ENCODE data around the gene PPP1R26.

PPP1R26 gene

DNA sequence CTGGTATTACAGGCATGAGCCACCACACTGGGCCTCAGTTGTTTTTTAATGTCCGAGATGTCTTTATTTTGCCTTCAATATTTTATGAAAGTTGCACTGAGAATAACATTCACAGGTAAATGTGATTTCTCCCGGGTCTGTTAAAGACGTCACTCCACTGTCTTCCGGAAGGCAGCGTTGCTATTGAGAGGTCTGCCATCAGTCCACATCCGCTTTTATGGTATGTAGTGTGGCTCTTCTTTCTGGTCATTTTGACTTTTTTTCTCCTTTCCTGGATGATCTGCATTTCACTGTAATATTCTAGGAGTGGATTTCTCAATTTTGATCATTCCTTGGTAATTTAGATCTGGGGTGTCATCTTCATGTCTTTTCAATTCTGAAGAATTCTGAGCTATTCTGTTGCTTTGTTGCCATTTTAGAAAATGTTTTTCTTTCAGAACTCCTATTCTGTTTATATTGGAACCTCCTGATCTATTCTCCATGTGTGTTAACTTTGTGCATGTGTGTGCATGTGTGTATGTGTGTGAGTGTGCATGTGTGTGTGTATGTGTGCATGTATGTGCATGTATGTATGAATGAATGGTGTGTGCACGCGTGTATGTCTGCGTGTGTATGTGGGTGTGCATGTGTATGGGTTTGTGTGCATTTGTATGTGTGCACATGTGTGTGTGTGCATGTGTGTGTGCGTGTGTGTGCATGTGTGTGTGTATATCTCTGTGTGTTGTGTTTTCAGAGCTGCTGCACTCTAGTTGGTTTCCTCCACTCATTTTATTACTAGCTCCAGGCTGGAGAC lies 39.8 kb downstream of the PPP1R26 start:
- TF ChIP-seq, protein P1, sequence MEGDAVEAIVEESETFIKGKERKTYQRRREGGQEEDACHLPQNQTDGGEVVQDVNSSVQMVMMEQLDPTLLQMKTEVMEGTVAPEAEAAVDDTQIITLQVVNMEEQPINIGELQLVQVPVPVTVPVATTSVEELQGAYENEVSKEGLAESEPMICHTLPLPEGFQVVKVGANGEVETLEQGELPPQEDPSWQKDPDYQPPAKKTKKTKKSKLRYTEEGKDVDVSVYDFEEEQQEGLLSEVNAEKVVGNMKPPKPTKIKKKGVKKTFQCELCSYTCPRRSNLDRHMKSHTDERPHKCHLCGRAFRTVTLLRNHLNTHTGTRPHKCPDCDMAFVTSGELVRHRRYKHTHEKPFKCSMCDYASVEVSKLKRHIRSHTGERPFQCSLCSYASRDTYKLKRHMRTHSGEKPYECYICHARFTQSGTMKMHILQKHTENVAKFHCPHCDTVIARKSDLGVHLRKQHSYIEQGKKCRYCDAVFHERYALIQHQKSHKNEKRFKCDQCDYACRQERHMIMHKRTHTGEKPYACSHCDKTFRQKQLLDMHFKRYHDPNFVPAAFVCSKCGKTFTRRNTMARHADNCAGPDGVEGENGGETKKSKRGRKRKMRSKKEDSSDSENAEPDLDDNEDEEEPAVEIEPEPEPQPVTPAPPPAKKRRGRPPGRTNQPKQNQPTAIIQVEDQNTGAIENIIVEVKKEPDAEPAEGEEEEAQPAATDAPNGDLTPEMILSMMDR (conservative IDR thresholded peaks at IDR 0.05) = no peak
- no peak for TF ChIP-seq ZFX (IDR thresholded peaks at IDR 0.05)
- no peak overlapping the region for H3K27ac ChIP-seq

DNA sequence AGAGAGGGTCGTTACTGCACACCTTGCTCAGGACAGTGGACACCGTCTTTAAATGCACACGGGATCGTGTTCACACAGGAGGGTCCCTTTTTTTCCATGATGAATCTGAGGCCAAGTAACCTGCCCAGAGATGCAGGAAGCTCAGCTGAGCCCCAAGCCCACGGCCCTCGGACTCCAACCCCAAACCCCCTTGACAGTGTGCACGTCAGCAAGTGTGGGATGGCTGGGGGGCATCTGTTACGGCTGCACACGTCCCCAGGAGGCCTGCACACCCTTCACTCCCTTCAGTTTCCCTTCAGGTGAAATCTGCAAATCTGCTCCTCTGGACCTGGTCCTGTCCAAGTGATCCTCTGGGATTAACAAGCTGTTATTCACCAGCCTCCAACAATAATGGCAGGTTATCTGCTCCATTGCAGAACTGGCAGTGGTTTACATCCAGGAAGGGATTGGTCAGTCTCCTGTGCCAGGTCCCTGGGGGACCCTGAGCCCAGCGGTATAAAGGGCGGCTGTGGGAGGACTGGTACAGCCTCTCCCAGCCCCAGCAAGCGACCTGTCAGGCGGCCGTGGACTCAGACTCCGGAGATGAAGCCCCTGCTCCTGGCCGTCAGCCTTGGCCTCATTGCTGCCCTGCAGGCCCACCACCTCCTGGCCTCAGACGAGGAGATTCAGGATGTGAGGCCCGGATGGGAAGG lies 41.5 kb downstream of the PPP1R26 start, which contains the start of gene LCN1:
Gene LCN1, plus strand, starts transcription at position 525 of the 692 bp plus-strand sequence. Its CDS starts 58 bp downstream, at position 583.
- no peak within 1 kb of the TSS for H3K27ac ChIP-seq
- TF ChIP-seq, protein P1 (conservative IDR thresholded peaks at IDR 0.05) = no peak
- no peak for TF ChIP-seq ZFX (IDR thresholded peaks at IDR 0.05)

DNA sequence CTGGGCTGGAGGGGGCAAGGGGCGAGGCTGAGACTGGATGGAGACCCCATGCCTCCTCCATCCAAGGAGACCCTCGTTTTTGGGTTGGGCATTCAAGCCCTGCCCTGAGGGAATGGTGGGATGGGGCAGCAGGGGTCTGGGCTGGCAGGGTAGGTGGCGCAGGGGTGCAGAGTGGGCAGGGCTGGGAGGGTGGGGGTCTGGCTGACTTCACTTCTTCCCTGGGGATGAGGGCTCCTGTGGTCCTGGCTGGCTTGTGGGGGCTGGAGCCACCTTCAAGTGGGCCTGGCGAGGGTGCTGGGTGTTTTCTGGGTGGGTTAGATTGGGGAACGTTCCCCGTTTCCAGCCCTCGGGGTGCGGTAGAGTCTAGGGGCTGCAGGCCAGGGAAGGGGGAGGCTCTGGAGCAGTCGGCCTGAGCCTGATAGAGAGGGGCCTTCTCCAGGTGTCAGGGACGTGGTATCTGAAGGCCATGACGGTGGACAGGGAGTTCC lies 42.1 kb downstream of the PPP1R26 start:
- TF ChIP-seq, protein P1 (conservative IDR thresholded peaks at IDR 0.05) = no peak
- TF ChIP-seq ZFX (IDR thresholded peaks at IDR 0.05) = no peak
- H3K27ac ChIP-seq = no peak overlapping the region

DNA sequence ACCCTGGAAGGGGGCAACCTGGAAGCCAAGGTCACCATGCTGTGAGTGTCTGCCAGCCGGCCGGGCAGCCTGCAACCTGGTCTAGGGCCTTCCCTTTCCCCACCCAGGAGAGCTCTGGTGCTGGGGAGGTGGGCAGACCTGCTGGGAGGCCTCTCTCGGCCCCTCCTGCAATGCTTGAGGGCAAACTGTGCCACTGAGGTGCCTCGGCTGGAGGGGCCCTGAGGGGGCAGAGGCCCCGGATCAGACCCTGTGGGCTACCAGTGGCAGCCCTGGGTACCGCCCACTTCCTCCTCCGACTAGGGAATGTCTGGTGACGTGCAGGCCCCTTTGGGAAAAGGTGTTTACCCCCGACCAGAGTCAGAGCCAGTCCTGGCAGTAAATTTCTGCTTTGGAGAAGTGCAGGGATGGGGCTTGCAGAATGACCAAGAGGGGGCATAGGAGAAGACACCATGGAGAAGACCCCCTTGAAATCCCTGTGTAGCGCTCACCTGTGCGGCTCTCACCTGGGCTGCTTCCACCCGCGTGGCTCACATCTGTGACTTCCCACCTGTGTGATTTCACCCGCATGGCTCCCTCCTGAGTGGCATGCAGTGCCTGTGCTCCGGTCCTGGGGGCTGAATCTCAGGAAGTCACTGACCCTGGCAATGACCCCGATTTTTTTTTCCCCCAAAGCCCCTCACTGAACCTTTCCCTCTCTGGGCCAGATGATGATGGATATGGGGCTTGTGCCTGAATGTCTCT lies 42.7 kb downstream of the PPP1R26 start:
- TF ChIP-seq, protein P1 (conservative IDR thresholded peaks at IDR 0.05) = no peak
- TF ChIP-seq ZFX (IDR thresholded peaks at IDR 0.05) = no peak
- no peak overlapping the region for H3K27ac ChIP-seq

DNA sequence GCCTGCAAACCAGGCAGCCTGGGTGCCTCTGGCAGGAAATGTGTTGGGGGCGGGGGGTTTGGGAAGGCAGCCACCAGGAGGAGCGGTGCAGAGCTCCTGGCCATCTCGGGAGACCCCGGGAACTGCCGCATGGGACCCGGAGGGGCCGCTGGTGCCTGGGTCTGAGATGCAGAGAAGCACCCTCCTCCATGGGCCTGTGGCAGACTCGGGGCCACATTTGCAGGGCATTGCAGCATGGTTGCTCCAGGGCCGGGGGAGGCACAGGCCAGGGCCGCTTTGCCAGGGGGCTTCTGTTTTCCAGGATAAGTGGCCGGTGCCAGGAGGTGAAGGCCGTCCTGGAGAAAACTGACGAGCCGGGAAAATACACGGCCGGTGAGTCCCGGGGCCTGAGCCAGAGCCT lies 43.3 kb downstream of the PPP1R26 start:
- H3K27ac ChIP-seq = no peak overlapping the region
- no peak for TF ChIP-seq ZFX (IDR thresholded peaks at IDR 0.05)
- TF ChIP-seq, protein P1 (conservative IDR thresholded peaks at IDR 0.05) = no peak

DNA sequence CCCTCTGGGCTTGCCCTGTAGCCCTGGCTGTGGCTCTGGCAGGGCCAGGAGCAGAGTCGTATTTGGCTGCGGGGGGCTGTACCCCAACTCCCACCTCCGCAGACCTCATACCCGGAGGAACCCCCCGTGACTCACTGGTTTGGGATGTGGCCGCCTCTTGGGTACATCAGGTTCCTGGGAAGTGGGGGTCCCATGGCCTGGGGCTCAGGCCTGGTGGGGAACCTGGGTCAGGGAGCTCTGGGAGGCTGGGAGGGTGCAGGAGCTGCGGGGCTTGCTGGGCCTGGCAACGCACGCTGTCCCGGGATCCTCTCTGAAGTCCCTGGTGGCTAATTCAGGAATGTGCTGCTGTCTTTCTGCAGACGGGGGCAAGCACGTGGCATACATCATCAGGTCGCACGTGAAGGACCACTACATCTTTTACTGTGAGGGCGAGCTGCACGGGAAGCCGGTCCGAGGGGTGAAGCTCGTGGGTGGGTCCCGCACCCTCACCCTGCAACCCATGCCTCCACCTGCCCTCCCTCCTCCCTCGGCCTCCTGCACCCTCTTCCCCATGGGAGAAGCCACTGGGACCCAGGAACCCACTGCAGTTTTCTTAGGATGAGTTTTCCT lies 44.0 kb downstream of the PPP1R26 start:
- H3K27ac ChIP-seq = no peak overlapping the region
- TF ChIP-seq ZFX (IDR thresholded peaks at IDR 0.05) = no peak
- TF ChIP-seq, protein P1 (conservative IDR thresholded peaks at IDR 0.05) = no peak

Measured in C4-2B (cell line).